GM18868 (cell line): ENCODE measurements around the gene IL18.
"Not testable (repeated sequence)": the region's sequence is repeated elsewhere in the genome, so short reads cannot be mapped to it uniquely, and the experiment has no call there.

ENCODE experiments used
- ATAC-seq: cut with Tn5 transposase; IDR thresholded peaks from one replicate; pipeline ENCODE4 v1.9.1; 2021; ENCODE audit warnings: mild to moderate bottlenecking, moderate library complexity; ENCODE audit not compliant: unreplicated experiment

IL18 gene

DNA sequence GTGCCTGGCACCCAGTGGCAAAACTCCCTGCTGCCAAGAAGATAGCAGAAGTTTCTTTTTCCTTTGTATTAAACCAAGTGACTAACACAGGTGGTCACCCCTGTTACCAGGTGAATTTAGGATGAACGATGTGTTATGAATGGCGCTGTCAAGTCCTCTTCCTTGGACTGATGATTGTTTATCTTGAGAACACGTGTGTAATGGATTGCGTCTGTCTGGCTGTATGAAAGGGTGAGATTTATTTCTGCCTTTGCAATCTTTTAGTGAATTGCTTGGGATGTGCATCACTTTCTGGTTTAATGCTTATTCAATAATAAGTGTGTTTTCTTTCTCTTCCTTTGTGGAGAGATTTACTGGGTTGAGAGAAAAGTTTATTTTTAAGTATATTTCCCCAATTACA, 40.8 kb downstream of the IL18 start:
- no peak for ATAC-seq

DNA sequence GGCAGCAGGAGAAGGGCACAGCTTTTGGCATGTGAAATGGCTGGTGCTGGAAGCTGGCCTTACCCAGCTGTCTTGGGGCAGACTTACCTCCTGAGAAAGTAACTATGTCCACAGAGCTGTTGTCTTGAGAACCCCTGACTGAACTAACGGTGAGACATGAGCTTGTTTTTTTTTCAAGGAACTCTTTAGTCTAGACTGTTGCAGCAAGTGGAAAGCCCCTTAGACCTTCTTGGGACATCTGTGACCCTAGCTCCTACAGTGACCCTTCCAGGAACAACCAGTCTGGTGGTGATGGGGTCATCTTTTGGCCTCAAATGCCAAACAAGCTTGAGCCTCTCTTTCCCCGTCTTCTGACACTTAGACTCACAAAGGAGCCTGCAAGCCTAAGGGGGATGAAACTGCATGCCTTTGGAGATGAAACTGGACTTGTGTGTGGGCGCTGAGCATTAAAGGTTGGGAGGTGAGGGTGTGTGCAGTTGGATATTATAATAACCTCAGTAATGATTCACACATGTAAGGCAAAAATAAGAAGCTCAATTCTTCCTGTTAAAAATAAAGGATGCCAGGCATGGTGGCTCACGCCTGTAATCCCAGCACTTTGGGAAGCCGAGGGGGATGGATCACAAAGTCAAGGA, 41.8 kb downstream of the IL18 start:
- ATAC-seq, result no peak

- no peak for ATAC-seq
These were observed 45.7 kb downstream of the IL18 start for GRCh38 chr11:112118176-112118575.

DNA sequence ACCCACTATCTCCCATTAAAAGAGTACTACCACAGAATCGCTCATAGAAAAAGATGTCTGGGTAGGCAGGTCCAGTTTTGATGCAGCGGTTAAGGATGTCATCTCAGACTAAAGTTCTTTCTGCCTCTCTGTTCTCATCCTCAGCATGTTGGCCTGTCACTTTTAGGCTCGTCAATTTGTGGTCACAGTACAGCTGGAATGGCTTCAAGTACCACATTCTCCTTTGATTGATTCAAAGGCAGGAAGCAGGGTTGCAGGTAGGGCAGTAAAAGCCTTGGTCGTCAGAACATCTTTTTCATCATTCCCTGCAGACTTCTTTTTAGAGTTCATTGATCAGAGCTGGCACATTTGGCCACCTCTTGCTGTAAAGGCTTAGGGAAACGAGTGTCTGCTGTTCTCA, 48.5 kb downstream of the IL18 start:
- no peak for ATAC-seq

GRCh38 chr11:112114460-112114859, 49.4 kb downstream of the IL18 start:
- ATAC-seq, result no peak

DNA sequence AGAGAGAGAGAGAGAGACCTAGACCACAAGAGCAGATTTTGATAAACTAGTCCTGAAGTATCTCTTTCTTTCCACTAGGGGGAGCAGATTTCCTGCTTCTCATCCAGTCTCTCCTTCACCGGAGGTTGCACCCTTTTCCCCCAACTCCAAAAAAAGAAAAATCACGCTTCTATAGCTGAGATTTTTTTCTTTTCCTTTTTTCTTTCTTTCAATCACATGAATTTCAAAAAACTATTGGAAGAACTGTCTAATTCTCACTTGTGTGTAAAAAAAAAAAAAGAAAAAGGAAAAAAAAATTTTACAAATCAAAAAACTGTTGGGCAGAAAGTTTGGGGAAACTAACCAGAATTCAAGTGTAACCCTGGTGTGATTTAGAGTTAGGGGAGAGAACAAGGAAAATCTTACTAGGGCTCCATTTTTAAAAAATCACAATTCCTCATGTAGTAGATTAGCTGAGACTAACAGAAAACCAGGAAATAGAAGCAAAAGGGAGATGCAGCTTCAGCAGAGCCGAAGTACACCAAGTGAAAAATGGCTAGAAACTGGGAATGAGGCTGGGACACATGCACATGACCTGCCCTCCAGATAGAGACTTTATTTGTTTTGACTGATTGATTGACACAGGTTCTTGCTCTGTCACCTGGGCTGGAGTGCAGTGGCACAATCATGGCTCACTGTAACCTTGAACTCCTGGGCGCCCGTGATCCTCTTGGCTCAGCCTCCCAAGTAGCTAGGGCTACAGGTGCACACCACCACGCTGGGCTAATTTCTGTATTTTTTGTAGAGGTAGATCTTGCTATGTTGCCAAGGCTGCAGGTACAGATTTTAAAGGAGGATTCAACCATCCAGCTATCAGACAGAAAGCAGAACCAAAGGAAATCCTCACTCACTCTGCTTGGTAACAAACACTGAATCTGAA, 50.1 kb downstream of the IL18 start:
- ATAC-seq, result no peak

GRCh38 chr11:112106070-112106469, 57.8 kb downstream of the IL18 start:
- no peak for ATAC-seq

GRCh38 chr11:112103446-112103845, 60.4 kb downstream of the IL18 start:
- no peak for ATAC-seq

DNA sequence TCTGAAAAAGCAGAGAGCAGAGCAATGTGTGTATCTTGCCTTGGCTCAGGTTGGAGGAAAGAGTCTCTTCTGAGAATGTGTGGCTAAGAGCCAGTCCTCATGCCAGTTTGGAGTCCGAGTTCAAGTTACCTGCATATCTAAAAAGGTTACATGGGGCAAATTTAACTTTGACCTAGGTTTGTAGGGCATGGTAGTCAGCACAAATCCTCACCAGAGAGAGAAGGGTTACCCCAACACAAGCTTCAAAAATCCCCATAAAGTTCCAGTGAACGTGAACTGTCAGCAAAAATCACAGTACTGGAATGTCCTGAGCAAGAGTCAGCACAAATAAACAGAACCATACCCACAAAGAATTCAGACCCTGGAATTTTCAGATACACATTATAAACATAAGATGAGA, 63.4 kb downstream of the IL18 start:
- ATAC-seq, result no peak

- no peak for ATAC-seq
These were observed 66.0 kb downstream of the IL18 start for GRCh38 chr11:112097734-112098528.

DNA sequence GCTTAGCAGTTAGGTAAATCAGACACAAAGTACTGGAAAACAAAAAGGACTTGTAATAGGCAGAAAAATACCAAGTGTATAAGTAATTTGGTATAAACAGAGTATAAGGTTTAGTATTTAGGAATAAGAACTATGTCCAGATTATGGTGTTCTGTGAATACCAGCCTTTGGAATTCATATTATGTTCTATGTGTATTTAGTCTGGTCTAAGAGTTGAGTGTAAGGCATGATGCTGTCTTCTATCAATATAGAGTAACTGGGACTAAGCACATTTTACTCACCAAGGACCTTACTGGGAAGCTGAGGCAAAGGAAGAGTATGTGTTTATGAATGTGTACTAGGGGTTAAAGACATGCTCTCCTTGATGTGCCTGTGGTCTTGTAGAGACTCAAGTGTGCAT, 67.7 kb downstream of the IL18 start:
- ATAC-seq, result no peak

DNA sequence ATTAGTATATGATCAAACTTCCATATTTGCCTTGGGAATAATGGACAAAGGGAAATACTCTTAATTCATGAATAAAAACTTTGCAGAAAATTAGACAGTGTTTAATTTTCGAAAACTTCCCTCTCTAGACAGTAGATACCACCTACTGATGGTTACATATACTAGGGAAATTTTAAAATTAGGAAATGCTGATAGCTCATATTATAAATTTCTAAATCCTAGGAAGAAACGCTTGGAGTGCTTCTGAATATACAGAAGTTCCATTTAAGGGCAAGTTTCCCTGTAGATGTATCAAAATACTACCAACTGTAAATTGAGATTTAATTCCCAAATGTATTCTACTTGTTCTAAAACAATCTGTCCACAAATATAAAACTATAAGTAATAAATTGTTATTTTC, 68.6 kb downstream of the IL18 start:
- ATAC-seq, result not testable (repeated sequence)
